Stimulated activated CD4-positive, alpha-beta T cell treated with anti-CD3 and anti-CD28 coated beads, Interleukin-4, amount 100 ng/mL, for 4 hours (primary cell): Measurements from ENCODE around the gene CREBBP.

ENCODE experiments used
- DNase-seq, 2 experiments: peaks; one replicate each; pipeline ENCODE4 v3.0.0-alpha.2; 2020

Gene CREBBP

DNA sequence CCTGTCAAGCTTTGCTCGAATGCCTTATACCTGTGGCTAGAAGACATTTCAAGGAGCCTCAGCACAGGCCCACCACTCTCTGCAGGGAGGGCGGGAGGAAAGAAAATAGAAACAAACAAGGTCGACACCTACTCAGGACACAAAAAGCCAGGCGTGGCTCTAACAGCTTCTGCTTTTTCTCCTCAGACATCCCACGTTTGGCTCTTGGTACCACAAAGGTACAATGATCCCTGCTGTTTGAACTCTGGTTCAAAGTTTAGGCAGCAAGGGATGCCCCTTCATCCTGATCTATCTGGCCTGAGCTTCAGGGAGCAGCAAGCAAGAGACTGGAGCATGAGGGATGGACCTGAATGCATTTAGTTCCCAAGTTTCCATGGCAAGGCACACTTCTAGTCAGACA lies 57.1 kb downstream of the CREBBP start:
- no peak for DNase-seq

DNA sequence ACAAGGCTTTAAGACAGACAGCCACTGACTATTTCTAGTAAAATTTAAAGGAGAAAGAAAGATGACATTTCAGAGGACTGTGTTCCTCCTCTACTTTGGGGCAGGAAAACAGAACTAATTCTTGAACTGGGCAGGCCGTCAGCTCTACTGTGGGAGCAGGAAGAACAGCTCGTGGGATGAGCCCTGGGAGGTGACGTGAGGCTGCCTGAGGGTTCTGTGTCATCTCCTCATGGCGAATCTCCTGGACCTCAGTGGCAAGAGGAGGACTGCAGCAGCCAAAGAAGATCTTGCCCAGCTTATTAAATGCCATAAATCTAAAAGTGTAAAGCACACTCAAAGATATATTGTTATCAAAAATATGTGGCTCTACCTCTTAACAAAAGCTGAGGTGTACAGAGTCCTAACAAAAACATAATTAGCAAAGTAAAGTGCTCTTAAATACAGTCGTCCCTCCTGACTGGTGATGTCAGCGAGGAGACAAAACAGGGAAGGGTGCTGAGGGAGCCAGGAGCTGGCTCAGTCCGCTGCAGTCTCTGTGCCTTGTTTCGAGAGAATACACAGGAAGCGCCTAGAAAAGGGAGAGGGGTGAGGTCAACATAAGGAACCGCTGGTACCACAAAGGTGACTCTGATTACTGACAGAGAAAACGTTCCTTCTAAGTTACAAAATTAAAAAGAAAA lies 58.0 kb downstream of the CREBBP start:
- DNase-seq, result no peak

DNA sequence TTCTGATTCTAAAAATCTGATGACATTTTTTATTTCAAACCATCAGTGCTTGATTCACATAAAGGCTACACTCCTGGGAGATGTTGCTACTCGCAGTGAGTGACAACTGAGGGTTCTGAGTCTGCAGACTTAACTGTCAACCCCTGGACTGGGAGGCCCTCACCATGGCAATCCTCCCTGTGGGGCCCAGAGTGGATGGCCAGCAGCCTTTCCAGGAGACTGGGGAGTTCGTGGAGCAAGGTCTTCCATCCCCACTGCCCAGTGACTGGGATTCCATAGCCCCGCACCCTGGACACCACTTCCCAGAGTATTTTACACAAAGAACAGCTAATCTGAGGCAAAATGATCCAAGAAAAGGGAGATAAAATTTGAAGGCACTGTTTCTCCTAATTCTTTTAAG lies 59.3 kb downstream of the CREBBP start:
- no peak for DNase-seq

DNA sequence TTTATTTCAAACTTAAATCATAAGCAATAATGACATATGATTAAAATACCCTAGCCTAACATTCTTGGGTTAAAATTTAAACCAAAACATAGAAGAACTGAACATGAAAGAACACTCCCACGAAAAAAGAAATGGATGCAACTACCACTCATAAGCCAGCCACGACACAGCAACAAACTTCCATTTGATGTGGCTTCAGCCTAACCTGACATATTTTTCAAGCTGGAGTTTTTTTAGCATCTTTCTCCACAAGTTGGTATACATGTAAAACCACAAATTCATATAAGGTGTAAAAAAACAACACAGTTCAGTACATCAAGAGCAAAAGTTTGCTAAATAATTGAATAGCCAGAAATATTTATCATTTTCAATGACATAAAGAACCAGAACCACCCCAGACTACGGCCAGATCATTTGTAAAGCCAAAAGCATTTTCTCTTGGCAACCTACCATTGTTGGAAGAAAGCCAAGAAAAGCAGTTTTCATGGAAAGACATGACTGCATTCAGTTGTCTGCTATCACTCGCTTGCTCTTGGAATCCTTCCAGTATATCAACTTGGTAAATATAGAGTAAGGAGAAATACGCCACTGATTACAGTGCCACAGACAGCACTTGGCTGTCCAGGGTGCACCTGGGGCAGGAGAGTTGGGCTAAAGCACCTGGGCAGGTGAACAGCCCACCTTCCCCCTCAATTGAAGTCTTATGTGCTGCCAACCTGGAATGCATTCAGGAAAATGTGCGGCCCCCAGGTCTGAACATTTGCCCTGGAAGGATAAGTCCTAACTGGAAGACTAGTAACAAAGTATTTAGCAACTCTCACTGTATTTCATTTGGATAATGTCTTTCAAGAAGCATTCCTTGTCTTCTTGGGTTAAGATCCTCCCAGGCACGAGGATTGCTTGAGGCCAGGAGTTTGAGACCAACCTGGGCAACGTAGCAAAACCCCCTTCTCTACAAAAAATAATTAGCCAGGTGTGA lies 60.5 kb downstream of the CREBBP start:
- no peak for DNase-seq

DNA sequence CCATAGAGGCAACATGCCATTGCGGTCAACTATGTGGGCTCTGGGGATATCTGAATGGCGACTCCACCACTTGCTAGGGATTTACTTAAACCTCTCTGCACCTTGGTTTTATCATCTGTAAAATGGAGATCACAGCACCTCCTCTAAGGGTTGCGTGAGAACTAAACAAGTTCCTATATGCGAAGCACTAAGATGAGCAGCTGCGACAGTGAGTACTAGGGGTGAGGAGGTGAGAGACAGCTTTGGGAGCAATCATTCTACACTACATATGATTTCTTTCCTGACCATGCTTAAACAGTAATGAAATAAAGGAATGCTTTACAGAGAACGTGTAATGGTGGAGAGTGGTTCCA lies 61.4 kb downstream of the CREBBP start:
- no peak for DNase-seq

DNA sequence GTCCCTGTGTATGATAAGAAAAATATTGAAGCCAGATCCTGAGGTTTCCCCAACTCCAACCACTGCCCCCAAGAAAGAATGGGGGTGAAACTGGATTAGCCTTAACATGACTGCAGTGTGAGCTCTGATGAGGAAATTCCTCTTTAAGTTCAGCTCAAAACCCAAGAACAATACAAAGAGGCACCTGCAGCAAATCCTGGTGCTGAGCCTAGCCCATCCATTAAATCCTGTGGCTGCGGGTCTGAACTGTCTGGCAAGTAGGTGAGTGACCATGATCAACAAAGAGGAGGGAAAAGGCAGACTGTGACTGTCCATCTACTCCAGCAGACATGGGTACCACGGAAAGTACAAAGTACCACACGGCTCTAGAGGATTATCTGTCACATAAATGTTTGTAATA lies 64.2 kb downstream of the CREBBP start:
- no peak for DNase-seq

DNA sequence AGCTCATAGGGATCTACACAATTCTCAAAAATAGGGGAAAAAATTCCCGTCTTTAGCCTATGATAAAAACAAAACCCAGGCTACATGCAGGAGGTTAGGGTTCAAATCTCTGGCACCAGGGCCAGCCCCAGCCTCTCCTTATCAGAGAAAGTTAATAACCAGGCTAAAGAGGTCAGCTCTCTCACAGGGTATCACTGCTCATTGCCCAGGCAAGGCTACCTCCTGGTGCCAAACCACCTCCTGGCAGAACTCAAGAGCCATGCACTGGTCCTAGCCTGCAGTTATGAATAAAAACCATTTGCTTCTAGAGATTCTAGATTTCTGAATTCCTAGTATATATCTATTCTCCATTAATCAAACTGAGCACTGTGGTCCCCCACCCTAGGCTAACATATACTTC lies 65.8 kb downstream of the CREBBP start:
- DNase-seq, result no peak

DNA sequence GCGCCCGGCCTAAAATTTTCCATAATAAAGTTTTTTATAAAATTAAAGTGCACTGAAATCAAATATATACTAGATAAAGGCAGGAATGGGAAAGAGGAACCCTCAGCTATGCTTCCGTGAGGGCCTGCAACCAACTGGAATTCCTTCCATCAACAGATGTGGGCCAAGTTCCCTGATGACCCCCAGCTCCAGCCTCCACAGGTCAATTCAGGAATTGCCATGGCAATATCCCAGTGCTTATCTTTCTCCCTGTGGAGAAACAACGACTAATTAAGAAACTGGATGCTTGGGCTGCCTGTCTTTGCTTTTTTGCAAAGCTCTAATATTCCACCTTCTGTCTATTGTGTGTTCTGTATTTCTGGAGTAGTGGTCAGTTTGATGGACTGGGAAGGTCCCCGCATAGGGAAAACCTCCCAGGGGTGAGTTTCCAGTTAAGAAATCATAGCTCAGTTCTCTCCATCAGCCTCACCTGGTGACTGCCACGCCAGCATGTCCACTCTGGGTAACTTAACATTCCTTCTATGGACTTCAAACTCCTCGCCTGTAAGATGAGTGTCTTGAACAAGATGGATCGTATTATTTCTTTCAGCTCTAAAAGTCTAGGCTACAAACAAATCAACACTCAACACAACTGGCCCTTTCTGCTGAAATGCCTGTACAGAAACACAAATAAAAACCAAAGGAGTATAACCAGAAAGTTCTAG lies 67.9 kb downstream of the CREBBP start:
- DNase-seq, result no peak

DNA sequence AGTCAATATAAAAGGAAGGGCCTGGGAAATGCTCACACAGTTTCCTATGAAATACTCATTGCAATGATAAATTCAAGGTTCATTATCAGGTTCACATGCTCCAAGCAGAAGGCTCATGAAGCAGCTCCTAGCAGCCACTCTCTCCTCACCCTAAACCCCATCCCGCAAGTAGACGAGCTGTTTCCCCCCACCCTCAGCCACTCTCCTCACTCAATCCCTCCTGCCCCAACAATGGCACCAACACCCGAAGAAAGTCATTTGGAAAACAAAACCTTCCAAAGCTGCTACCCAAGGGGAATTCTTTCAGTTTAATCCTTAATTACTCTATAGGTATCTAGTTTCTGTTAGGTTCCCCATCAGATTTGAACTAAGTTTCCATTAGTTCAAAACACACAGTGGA lies 69.7 kb downstream of the CREBBP start:
- no peak for DNase-seq

DNA sequence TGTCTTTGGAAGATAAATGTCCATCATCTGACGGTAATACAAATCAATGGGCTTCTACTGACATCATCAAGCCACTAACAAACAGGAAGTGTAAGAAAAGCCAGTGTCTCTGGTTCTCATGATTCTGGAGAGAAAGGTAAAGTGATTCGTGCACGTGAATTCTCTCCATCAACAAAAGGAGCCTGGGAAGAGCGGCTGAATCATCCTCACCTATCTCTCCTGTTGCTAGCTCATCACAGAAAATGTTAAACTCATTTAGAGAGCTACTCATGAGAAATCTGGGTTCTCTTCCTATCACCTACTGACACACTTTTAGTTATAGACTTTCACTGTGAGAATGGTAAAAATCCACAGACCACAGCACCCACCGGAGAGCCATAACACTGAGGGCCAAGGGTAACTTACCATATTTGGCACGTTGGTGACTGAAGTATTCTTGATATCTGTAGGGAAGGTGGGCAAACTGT lies 70.3 kb downstream of the CREBBP start:
- DNase-seq, result no peak

DNA sequence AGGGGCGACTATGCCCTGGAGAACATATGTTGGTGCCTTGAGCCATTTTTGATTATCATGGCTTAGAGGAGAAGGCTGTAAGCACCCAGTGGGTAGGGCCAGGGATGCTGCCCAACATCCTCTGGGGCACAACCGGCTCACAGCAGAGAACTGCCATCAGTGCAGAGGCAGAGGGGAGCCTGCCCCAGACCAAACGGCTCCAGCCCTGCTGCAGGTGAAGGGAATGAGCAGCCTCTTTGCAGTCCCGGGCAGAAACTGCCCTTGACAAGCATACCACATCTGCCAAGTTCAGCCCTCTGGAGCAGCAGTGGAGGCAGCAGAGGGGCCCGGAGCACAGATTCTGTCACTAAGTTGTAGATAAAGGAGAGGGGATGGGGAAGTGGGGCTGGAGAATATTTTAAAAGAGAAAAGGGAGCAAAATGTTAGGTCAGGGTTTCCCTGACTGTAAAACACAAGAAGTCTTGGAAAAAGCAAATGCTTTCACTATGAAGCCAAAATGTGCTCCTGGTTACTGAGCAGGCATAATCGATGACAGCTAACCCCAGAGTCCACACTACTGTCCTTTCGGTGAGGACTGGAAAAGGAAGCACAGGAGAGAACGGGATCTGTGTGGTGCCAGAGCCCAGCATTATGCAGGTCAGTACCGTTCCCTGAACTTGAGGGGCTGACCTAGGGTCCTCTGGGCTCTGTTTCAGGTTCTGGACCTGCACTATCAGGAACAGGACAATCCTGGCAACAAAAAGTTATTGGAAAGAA lies 72.0 kb downstream of the CREBBP start:
- no peak for DNase-seq

DNA sequence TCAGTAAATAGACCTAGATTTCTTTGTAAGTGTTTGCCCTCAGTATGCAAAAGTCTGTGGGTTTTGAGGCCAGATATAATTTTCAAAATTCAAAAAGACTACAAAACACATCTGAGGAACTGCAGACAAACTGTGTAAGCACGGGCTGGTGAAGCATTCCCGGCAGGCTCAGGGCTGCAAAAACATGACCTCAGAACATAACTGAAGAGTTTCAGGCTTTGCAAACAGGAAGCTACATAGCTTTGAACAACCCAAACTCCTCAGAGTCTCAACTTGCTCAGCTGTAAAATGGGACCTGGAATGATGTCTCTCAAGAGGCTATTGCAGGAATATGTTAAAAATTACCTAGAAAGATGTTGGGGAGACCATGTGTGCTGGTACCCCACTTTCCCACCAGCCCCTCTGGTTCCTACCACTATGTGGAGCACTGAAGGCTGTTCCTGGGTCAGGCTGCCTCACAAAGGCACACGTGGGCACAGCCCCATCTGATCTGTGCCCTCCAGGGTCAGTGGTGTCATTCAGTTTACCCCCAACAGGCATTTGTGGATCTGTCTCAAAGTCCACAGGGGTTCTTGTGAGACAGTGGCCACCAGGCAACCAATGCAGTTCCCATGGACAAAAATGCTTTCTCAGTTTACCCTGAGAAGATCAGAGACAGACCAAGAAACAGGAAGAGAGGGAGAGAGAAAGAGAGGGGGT lies 72.9 kb downstream of the CREBBP start:
- no peak for DNase-seq

DNA sequence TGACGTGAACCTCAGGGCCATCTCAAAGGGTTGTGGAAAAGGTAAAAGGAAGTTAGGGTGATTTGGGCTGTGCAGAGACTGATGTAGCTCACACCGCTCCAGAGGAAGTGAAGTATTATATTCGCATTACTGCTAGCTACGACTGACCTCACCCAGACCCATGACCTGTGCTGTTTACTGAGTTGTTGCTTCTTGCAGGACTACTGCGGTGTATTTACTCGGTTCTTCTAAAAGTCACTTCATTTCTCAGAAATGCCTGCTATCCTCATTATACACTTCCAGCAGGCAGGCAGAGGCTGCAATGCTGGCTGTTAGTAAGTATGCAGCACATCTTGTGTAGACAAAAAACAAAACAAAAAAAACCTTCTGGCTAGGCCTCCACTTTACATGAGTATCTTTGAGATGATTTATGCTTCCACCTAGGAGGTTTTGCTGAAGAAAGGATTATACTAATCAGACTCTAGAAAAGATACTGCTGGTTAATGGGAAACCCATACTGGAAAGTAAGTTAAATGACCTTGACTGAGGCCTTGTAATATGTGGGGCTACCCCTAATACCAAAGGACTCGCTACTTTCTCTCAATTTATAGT lies 76.0 kb downstream of the CREBBP start:
- no peak for DNase-seq

DNA sequence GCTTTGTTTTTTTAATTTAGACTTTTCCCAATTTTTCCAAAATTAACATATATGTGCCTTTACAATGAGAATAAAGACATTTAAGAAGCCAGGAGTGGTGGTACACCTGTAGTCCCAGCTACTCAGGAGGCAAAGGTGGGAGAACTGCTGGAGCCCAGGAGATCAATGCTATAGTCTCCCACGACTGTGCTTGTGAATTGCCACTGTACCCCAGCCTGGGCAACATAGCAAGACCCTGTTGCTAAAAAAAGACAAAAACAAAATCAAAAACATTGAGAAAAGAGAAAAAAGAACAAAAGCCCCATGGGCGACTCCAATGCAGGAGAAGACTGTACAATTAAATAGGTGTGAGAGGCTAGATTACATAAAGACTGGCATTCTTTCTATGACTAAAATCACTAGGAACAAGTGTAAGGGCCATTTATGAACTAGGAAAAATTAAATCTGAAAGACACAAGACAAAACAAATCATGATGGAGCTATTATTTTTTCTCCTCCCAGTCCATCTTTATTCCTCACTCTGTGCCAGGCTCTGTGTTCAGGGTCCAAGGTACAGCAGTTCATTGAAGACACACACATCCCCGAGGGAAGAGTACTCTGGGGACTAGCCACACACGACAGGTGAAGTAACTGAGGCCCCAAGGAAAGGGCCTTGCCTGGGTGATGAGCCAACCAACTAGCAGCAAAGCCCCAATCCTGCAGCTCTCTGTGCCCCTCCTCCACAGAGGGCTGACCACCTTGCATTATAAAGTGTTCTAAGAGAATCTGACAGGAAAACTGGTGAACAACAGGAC lies 79.8 kb downstream of the CREBBP start:
- no peak for DNase-seq

DNA sequence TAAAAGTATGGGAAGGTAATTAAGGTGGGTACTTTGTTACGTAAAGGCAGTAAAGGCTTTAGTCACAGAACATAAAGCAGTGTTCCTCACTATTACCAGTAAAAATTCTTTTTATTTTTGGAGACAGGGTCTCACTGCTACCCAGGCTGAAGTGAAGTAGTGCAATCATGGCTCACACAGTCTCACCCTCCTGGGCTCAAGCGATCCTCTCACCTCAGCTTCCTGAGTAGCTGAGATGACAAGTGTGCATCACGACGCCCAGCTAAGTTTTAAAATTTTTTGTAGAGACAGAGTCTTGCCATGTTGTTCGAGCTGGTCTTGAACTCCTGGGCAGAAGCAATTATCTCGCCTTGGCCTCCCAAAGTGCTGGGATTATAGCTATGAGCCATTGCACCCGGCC lies 80.5 kb downstream of the CREBBP start:
- DNase-seq, result no peak

DNA sequence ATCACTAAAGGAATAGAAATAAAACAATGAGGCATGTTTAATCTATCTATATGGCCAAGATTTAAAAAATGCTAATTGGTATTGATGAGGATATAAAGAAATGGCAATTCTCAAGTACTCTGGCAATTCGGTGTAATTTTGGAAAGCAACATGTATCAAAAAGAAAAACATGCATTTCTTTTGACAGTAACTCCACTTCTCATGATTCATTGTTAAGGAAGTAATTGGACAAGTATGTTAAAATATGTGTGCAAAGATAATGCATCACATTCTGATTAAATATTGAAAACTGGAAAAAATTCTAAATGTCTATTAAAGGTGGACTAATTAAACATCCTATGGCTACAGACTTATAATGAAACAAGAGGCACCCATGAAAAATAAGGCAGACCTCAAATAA lies 81.2 kb downstream of the CREBBP start:
- DNase-seq, result no peak

DNA sequence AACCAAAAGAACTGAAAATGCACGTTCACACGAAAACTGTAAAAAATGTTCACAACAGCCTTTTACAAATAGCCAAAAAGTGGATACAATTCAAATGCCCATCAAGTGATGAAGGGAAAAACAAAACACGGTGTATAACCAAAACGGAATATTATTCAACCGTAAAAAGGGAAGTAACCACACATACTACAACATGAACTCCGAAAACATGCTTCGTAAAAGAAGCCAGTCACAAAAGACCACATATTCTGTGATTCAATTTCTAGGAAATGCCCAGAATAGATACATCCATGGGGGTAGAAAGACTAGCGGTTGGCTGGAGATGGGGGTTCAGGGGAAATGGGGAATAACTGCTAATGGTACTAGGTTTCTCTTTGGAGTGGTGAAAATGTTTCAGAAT lies 81.7 kb downstream of the CREBBP start:
- no peak for DNase-seq

DNA sequence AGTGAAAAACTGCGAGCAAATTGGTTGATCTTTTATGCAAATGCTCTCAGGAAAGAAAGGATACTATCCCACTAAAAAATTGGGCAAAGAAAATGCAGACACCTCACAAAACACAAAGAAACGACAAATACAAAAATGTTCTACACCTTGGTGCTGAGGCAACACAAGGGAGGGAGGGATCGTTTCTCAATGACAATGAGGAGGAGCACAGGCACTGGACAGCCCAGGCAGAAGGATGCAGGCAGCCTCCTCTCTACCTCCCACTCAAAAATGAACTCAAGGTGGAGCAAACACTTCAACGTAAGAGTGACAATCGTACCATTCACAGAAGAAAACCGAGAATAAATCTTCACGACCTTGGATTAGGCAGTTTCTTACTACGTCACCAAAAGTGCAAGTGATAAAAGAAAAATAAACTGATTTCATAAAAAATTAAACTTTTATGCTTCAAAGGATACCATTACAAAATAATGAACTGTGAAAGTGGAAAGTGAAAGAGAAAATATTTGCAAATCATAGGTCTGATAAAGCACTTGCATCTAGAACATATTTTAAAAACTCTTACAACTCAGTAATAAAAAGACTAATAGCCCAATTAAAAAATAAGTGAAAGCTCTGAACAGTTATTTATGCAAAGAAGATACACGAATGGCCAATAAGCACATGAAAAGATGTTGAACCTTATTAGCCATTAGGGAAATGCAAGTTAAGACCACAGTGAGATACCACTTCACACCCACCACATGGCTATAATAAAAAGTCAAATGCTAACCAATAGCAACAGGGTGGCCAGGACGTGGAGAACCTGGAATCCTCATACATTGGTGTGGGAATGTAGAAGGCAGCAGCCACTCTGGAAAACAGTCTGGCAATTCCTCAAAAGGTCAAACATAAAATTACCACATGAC lies 82.4 kb downstream of the CREBBP start:
- no peak for DNase-seq

DNA sequence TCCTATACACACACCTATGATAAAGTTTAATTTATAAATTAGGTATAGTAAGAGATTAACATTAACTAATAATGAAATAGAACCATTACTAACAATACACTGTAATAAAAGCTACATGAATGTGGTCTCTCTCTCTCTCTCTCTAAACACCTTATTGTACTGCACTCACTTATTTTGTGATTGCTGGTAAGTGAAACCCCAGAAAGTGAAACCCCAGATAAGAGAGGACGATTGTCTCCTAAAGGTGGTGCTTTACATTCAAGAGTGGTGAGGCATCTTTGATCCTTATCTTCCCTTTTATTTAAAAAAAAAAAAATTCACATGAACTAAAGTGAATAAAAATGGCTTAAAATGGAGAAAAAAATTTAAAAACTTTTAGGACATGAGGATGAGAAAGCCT lies 83.0 kb downstream of the CREBBP start:
- no peak for DNase-seq

DNA sequence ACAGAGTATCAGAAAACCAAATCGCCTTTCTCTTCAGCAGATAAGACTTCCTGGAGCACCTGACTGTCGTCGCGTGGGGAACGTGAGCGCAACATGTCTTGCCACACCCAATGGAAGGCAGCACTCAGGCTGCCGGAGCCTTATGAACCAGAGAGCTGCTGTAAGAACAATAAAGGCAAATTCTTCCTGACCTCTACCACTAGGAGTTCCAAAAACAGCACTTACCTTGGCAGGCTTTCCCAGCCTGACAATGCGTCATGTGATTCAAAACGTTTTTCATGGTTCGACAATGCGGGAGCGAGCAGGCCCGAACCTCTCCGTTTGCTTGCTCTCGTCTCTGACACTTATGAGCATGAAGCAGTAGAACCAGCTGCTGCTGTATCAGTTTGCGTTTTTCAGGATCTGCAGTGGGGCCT lies 87.3 kb downstream of the CREBBP start:
- no peak for DNase-seq
